HG02943 (cell line): ENCODE results near the gene ADGRG1.

ENCODE experiments used
- ATAC-seq: cut with Tn5 transposase; IDR thresholded peaks from one replicate; pipeline ENCODE4 v1.9.1; 2021; ENCODE audit warnings: mild to moderate bottlenecking, low read depth, moderate library complexity; ENCODE audit not compliant: unreplicated experiment

ADGRG1 gene

GRCh38 chr16:57633383-57634064 lies 5.1 kb downstream of the ADGRG1 start:
- ATAC-seq: no peak

- no peak for ATAC-seq
Observed at GRCh38 chr16:57634171-57634570, 5.7 kb downstream of the ADGRG1 start.

- ATAC-seq: no peak
Observed at GRCh38 chr16:57635266-57636097, 7.1 kb downstream of the ADGRG1 start.

GRCh38 chr16:57636184-57636583 lies 7.8 kb downstream of the ADGRG1 start:
- no peak for ATAC-seq

- no peak for ATAC-seq
Observed at GRCh38 chr16:57637020-57637419, 8.6 kb downstream of the ADGRG1 start.

- no peak for ATAC-seq
Observed at GRCh38 chr16:57637424-57637823, 9.0 kb downstream of the ADGRG1 start.

- ATAC-seq: no peak
Observed at GRCh38 chr16:57637965-57638364, 9.5 kb downstream of the ADGRG1 start.

- ATAC-seq: no peak
Observed at GRCh38 chr16:57638381-57638780, 10.0 kb downstream of the ADGRG1 start.

- no peak for ATAC-seq
Observed at GRCh38 chr16:57639172-57639887, 10.9 kb downstream of the ADGRG1 start.

GRCh38 chr16:57640185-57640584 lies 11.8 kb downstream of the ADGRG1 start:
- ATAC-seq: no peak

GRCh38 chr16:57640612-57641011 lies 12.2 kb downstream of the ADGRG1 start:
- ATAC-seq: no peak

GRCh38 chr16:57642160-57643135 lies 14.0 kb downstream of the ADGRG1 start:
- no peak for ATAC-seq

- no peak for ATAC-seq
Observed at GRCh38 chr16:57643147-57643874, 14.9 kb downstream of the ADGRG1 start.

- ATAC-seq: no peak
Observed at GRCh38 chr16:57643910-57644309, 15.5 kb downstream of the ADGRG1 start.

GRCh38 chr16:57644383-57645014 lies 16.1 kb downstream of the ADGRG1 start:
- ATAC-seq: no peak

- no peak for ATAC-seq
Observed at GRCh38 chr16:57645169-57645568, 16.7 kb downstream of the ADGRG1 start.

GRCh38 chr16:57645691-57646387 lies 17.4 kb downstream of the ADGRG1 start:
- ATAC-seq: no peak

GRCh38 chr16:57646388-57647039 lies 18.1 kb downstream of the ADGRG1 start:
- no peak for ATAC-seq
